Common myeloid progenitor, CD34-positive (primary cell): ENCODE measurements around the gene ACER2.

Experiments
- CTCF ChIA-PET: fragments of 350-600 bp; sonication (Branson Sonifier 250); formaldehyde crosslinking; loops from one replicate; lab custom pipeline; 2021; ENCODE audit warnings: antibody characterized with exemption; lab: Charles Lee
- POLR2A ChIA-PET: fragments of 350-600 bp; sonication (Branson Sonifier 250); formaldehyde crosslinking; loops from one replicate; lab custom pipeline; 2021; ENCODE audit warnings: antibody characterized with exemption; lab: Charles Lee
- DNase-seq, 3 donors: peaks; one replicate each; pipeline versions ENCODE4 v3.0.0 to v3.0.0-alpha.2; 2013
- H3K27ac ChIP-seq, 2 experiments: 1 replicate in 1 of 2; 2 replicates in 1 of 2; pipeline ENCODE4 v1.7.0; 2013; ENCODE audit warnings: inconsistent platforms in 2 of 2, low read length in 2 of 2, mild to moderate bottlenecking in 2 of 2, low read depth in 1 of 2, moderate library complexity in 1 of 2; ENCODE audit not compliant: severe bottlenecking in 2 of 2, insufficient read depth in 1 of 2, poor library complexity in 1 of 2
- H3K27me3 ChIP-seq, 5 experiments: replicated peaks in 2 of 5; 1 replicate in 3 of 5; 2 replicates in 2 of 5; pipeline versions ENCODE4 v1.6.1 to v1.7.0; 2013; ENCODE audit warnings: low read length in 4 of 5, mild to moderate bottlenecking in 2 of 5, moderate library complexity in 2 of 5, inconsistent platforms in 1 of 5; ENCODE audit not compliant: insufficient read depth in 5 of 5, control insufficient read depth in 4 of 5
- H3K36me3 ChIP-seq, 4 experiments: 1 replicate in 2 of 4; 2 replicates in 2 of 4; pipeline versions ENCODE4 v1.6.1 to v1.7.0; 2013; ENCODE audit warnings: low read length in 3 of 4, control low read depth in 1 of 4, mild to moderate bottlenecking in 1 of 4; ENCODE audit not compliant: control insufficient read depth in 4 of 4, insufficient read depth in 4 of 4
- H3K4me1 ChIP-seq, 4 experiments: 1 replicate in 3 of 4; 2 replicates in 1 of 4; pipeline versions ENCODE4 v1.6.1 to v1.7.1; 2013; ENCODE audit warnings: low read length in 3 of 4, mild to moderate bottlenecking in 3 of 4, control low read depth in 1 of 4, inconsistent platforms in 1 of 4, moderate library complexity in 1 of 4; ENCODE audit not compliant: control insufficient read depth in 4 of 4, insufficient read depth in 4 of 4; ENCODE audit errors: control extremely low read depth in 1 of 4
- H3K4me3 ChIP-seq, 7 experiments: 1 replicate in 4 of 7; 2 replicates in 3 of 7; pipeline versions ENCODE4 v1.5.1 to v1.7.0; 2013; ENCODE audit warnings: mild to moderate bottlenecking in 7 of 7, low read length in 6 of 7, moderate library complexity in 6 of 7, inconsistent platforms in 2 of 7, low read depth in 2 of 7, control low read depth in 1 of 7; ENCODE audit not compliant: insufficient read depth in 4 of 7, control insufficient read depth in 1 of 7; ENCODE audit errors: extremely low read depth in 1 of 7
- H3K9me3 ChIP-seq, 5 experiments: 1 replicate in 4 of 5; 2 replicates in 1 of 5; pipeline versions ENCODE4 v1.6.1 to v1.7.1; 2013; ENCODE audit warnings: low read length in 4 of 5, mild to moderate bottlenecking in 2 of 5, inconsistent platforms in 1 of 5, low read depth in 1 of 5, moderate library complexity in 1 of 5; ENCODE audit not compliant: control insufficient read depth in 4 of 5, insufficient read depth in 2 of 5; ENCODE audit errors: control extremely low read depth in 1 of 5
- WGBS: methylation state at CpG from one replicate; pipeline ENCODE4 v1.1.5; 2013; ENCODE audit not compliant: insufficient coverage; 5-methylcytosine and 5-hydroxymethylcytosine counted together

The ACER2 gene

GRCh38 chr9:19473605-19474004, 64.8 kb downstream of the ACER2 start:
- peak in 2 of 3 donors; percentile 23 to 36 for DNase-seq
- Histone ChIP-seq H3K4me3 (no peak overlapping the region), H3K27me3 (peaks cover 0 to 2% (median 0%) of the 10 kb centered on the region in 5 experiments), H3K27ac (no peak overlapping the region), H3K9me3 (no peaks in the 10 kb centered on the region), H3K36me3 (no peaks in the 10 kb centered on the region), H3K4me1 (peaks cover 2 to 8% (median 4%) of the 10 kb centered on the region in 4 experiments)
- POLR2A ChIA-PET: no interaction called here
- CTCF ChIA-PET: interaction anchor here (0.6 to 2.6 kb wide), 3 partner anchors 9 to 42 kb away, joined by 3 to 11 read pairs (median 8); no protein-coding TSS in a partner anchor

- H3K27me3 ChIP-seq: no peaks in the 10 kb centered on the region
- POLR2A ChIA-PET: no interaction called here
- DNase-seq: no peak
- CTCF ChIA-PET: interaction anchor here (1.1 kb wide), 1 partner anchor 9 kb away, joined by 3 read pairs; no protein-coding TSS in a partner anchor
- H3K36me3 ChIP-seq: no peaks in the 10 kb centered on the region
- no peak overlapping the region for H3K4me3 ChIP-seq
- no peaks in the 10 kb centered on the region for H3K9me3 ChIP-seq
- H3K4me1 ChIP-seq: no peaks in the 10 kb centered on the region
- H3K27ac ChIP-seq: no peak overlapping the region
Measured at GRCh38 chr9:19479874-19480273, 71.1 kb downstream of the ACER2 start.

GRCh38 chr9:19480345-19480744, 71.5 kb downstream of the ACER2 start:
- ChIA-PET CTCF (interaction anchor here (1.1 to 8.8 kb wide), 2 partner anchors 9 to 16 kb away, joined by 3 to 41 read pairs; no protein-coding TSS in a partner anchor), POLR2A (no interaction called here)
- Histone ChIP-seq H3K27ac (no peak overlapping the region), H3K4me1 (no peaks in the 10 kb centered on the region), H3K4me3 (no peak overlapping the region), H3K36me3 (no peaks in the 10 kb centered on the region), H3K27me3 (no peaks in the 10 kb centered on the region), H3K9me3 (no peaks in the 10 kb centered on the region)
- DNase-seq: no peak
- 99% methylated on average over 7 of the region's 7 CpGs for WGBS

- Histone ChIP-seq H3K4me3 (no peak overlapping the region), H3K27me3 (no peaks in the 10 kb centered on the region), H3K4me1 (no peaks in the 10 kb centered on the region), H3K36me3 (no peaks in the 10 kb centered on the region), H3K9me3 (no peaks in the 10 kb centered on the region), H3K27ac (no peak overlapping the region)
- CTCF ChIA-PET: interaction anchor here (1.1 to 8.8 kb wide), 4 partner anchors 8 to 17 kb away, joined by 3 to 41 read pairs (median 6); no protein-coding TSS in a partner anchor
- DNase-seq: no peak
- 100% methylated on average over 5 of the region's 10 CpGs for WGBS
- POLR2A ChIA-PET: no interaction called here
Measured at GRCh38 chr9:19481121-19481870, 72.5 kb downstream of the ACER2 start.

DNA sequence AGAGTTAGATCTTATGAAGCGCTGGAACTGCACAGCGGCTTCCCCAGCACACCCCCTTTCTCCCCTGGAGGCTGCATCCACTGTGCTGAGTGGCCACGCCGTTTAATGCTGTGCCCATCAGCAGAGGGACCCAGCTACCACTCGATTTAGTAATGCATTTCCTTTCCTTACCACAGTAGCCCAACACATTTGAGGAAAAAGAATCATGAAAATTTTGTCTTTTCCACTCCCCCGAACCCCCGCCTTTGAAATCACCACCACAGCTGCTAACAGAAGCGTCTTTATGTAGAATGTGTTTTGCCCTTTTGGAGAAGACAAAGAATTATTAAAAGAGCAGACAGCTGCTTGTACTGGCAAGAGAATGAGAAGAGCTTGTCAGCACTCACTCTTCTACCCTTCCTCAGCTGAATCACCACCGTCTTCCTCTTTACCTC, 73.2 kb downstream of the ACER2 start:
- Histone ChIP-seq H3K27me3 (no peaks in the 10 kb centered on the region), H3K4me1 (no peaks in the 10 kb centered on the region), H3K27ac (no peak overlapping the region), H3K36me3 (no peaks in the 10 kb centered on the region), H3K9me3 (no peaks in the 10 kb centered on the region), H3K4me3 (no peak overlapping the region)
- POLR2A ChIA-PET: no interaction called here
- WGBS: 76% methylated on average over 6 of the region's 9 CpGs
- CTCF ChIA-PET: interaction anchor here (2.2 to 8.8 kb wide), 3 partner anchors 9 to 17 kb away, joined by 5 to 41 read pairs (median 8); no protein-coding TSS in a partner anchor
- DNase-seq: no peak

- Histone ChIP-seq H3K9me3 (no peaks in the 10 kb centered on the region), H3K27me3 (no peaks in the 10 kb centered on the region), H3K27ac (no peak overlapping the region), H3K4me3 (no peak overlapping the region), H3K4me1 (no peaks in the 10 kb centered on the region), H3K36me3 (no peaks in the 10 kb centered on the region)
- no peak for DNase-seq
- POLR2A ChIA-PET: no interaction called here
- CTCF ChIA-PET: interaction anchor here (8.8 kb wide), 1 partner anchor 20 kb away, joined by 41 read pairs; no protein-coding TSS in a partner anchor
- no CpG with 5 or more reads among the region's 1 CpG for WGBS
Measured at GRCh38 chr9:19484699-19485098, 75.9 kb downstream of the ACER2 start.

- no peak for DNase-seq
- Histone ChIP-seq H3K36me3 (no peaks in the 10 kb centered on the region), H3K27me3 (no peaks in the 10 kb centered on the region), H3K9me3 (no peaks in the 10 kb centered on the region), H3K4me1 (no peaks in the 10 kb centered on the region), H3K4me3 (no peak overlapping the region), H3K27ac (no peak overlapping the region)
- 93% methylated on average over 1 of the region's 2 CpGs for WGBS
- CTCF ChIA-PET: interaction anchor here (1.0 to 8.8 kb wide), 3 partner anchors 14 to 20 kb away, joined by 3 to 41 read pairs (median 11); no protein-coding TSS in a partner anchor
- POLR2A ChIA-PET: no interaction called here
Measured at GRCh38 chr9:19485193-19485592, 76.4 kb downstream of the ACER2 start.
